Measurements from ENCODE around the gene RNF26.

Gene RNF26

DNA sequence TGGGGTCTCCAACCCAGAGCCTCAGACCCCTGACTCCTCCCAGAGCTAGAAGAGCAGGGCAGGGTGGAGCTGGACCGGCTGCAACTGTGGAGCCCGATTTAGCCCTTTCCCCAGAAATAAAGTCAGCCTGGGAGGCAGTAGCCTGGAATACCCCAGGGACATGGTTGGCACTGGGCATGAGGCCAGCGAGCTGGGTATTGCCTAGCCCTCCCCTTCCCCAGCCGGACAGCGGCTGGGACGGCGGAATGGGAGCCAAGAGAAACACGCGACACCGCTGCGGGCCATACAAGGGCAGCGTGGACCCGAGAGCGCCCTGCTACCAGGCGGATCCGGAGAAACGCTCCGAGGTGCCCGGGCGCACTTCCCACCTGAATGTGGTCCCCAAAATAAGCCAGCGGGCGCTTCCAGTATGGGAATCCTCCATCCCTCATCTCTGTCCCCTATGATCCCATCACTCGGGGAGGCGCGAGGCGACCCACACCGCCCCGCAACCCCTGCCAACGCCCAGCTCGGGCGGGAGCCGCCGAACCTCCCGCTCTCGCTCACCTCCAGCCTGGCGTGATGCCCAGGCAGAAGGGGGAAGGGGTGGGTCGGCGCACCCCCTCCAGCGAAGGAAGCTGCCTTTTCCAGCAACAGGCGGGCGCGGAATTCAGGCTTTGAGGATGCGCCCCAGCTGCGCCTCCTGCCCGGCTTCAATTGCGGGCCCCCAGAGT is 18.2 kb upstream of the RNF26 start:
- DNase-seq = no peak

DNA sequence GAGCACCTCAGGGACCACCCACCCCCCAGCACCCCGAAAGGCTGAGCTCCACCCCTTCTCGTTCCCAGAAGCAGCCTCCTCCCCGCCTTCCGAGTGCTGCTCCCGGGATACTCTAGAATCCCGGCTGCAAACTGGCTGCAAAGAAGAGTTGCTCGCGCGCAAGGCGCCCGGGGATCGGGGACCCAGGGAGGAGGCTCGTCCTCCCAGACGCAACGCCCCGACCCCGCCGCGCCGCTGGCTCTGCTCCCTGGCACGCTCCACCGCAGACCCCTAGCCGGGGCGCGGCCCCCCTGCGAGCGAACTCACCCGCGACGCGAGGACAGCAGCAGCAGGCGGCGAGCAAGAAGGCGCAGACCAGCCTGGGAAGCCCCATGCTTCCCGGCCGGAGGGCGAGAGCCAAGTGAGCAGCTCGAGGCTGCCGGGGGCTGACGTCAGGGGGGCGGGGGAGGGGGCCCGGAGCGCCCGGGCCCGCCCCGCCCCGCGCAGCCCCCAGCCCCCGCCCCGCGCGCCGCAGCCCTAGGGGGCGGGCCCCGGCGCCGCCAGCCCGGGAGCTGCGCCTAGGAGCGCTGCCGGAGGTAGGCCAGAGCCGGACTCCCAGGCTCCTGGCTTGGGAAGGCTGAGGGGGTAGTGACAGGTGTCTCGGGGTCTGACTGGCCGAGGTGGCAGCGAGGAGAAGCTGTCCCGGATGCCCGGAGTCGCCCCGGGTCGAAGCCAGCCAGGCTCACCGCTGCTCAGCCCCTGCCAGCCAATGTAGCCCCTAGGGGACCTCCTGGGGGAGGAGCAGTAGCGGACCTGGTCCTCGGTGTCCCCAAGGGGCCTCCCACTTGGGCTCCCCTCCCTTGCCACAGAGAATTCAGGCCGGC is 17.4 kb upstream of the RNF26 start, which contains the start of gene MCAM:
MCAM (minus strand) TSS at position 402 of the 863 bp plus-strand sequence; CDS start at position 373, 29 bp downstream.
- DNase-seq = no peak

DNA sequence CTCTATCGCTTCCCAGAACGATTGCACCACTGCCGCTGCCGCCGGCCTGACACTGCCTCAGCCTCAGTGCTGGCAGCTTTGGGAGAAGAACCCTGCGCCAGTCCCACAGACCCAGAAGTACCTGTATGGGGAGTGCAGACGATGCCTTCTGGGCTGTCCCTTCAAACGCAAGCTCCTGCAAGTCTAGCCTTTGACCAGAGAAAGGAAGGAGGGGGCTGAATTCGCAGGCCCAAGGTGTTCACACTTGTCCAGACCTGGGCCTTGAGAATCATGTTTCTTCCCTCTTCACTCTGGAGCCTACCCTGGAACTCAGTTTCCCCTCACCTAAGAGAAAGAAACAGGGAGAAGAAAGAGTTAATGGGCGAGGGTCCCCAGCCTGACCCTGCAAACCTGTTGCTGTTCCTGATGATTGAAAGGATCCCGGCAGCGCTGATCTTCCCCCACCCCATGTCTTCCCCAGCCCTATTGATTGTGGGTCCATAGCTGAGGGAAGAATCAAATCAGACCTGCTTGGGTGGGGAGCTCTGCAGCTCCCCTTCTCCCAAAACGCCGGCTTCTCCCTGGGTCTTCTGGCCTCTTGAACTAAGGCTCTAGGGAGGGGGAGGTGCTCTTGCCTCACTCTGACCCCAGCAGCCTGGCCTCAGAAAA is 16.6 kb upstream of the RNF26 start:
- no peak for DNase-seq

DNA sequence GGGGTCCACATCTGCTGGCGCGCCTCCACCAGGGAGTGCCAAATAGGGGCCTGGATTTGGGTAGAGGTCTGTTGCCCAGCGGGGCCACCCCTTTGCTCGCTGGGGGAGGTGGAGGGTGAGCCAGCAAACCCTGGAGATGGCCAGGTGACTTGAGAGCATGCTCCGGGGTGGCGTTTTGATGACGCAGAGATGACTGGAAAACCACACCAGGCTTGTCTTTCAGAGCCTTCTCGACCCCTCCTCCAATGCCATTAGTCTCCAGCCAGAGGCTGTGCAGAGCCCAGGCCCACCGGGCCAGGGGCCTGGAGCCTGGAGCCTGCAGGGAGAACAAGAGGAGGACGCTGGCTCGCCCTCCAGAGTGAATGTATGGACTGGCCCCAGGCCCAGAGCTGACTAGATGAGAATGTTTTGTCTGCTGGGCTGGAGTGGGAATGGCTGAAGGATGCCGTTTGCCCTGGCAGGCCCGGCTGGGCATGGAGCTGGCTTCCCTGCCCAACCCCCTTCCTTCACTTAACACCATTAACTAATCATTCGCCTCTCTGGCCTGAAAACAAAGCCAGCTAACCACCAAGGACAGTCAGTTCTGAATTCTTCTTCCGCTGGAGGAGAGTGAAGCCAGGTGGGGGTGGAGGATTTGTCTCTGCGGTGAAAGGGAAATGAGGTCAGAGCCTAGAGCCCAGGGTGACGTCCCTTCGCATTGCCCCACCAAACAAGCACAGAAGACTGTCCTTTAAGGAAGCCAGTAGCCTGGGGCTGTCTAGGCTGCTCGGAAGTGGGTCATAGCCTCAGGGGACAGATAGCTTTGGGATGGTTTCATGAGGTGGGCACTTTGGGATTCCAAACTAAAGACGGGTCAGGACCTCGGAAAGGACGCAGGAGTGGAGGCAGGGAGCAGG is 15.8 kb upstream of the RNF26 start:
- no peak for DNase-seq

DNA sequence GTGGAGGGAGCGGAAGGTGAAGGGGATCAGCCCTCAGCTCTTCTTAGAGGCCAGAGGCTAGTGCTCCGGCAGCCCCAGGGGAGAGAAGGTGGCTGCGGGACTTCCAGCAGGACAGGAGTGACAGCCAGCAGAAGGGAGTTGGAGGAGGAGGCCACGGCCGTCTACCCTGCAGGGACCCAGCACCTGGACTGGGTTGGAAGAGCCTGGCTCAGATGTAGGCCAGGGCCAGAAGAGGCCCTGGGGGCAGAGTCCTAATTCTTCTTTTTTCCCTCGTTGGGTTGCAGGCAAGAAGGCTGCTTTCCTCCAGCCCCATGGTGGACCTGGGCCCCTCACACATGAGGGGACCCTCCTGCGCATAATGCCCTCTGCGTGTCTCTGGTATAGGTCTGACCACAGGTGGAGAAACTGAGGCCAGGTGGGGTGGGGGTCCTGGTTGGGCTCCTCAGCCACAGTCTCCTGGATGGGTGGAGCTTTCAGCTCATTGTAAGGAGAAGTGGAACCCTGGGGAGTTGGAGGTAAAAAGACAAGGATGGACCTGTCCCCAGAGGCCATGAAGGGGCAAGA is 15.1 kb upstream of the RNF26 start:
- DNase-seq = no peak

DNA sequence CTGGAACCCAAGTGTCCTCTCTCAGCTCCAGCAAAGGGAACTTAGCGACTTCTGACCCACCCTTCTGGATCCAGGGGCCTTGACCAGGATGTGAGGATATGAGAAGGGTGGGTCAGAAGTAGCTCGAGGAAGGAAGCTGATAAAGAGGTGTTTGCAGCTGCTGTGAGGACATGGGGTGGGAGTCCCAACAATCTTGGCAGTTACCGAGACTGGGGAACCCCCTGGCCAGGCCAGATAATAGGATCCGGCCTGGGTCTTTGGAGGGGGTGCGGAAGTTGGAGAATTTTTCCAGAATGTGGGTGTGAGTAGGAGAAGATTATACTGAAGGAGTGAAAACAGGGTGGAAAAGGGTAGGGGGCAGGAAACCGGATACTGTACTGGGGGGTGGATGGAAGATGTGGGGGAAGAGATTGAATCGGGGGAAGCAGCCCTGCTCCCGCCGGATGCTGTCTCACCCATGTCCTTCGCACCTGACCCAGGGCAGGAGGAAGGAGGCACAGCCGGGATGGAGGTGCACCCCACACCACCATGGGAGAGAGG is 14.6 kb upstream of the RNF26 start:
- no peak for DNase-seq

DNA sequence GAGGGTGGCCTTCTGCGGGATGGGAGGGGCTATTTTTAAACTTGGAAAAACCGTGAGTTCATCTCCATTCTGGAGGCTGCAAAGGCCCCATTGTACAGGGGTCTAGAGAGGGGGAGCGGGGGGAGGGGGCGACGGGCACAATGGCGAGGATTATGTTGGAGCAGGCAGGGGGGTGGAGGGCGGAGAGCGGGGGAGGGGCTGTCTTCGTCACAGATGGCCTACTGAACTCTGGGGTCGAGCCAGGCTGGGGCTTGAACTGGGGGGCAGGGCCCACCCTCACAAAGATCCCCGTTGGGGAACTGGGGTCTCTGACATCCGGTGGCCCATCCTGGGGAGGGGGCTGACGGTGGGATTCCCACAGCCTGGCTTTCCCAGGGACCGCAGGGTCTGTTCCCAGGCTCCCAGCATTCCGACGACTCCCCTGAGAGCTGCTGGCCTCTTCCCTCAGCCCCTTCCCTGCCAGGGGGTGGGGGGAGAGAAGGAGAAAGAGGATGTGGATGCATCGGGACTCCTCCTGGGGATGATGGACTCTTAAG is 14.0 kb upstream of the RNF26 start:
- no peak for DNase-seq

DNA sequence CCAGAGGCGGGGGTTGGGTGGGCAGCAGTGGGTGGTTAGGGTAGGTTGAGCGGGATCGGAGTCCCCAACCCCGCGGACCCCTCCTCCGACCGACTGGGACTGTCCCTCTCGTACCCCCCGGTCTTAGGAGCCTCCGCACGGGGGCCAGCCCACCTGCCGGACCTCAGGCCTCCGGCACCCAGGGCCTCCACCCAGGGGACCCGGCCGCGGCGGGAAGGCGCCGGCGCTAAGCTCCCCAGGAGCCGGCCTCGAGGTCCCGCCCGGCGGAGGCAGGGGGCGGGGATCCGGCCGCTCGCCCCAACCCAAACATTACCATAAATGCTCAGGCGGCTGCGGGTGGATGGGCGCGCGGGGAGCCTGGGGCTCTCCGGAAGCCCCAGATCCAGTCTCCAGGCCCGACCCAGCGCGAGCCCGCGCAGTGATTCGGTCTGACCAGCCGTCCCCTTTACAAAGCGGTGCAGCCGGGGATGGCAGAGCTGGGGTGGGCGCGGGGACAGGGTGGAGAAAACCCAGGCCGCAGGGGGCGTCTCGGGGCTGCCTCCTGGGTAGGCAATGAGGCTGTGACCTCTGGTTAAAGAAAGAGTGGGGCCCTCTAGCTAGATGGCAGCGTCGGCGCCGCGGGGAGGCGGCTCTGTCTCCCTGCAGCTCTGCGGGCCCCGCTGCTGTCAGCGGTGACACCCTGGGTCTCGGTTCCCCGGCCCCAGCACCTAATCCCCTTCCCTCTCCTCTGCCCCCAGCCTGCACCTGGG is 13.4 kb upstream of the RNF26 start:
- peak; percentile 45 for DNase-seq

DNA sequence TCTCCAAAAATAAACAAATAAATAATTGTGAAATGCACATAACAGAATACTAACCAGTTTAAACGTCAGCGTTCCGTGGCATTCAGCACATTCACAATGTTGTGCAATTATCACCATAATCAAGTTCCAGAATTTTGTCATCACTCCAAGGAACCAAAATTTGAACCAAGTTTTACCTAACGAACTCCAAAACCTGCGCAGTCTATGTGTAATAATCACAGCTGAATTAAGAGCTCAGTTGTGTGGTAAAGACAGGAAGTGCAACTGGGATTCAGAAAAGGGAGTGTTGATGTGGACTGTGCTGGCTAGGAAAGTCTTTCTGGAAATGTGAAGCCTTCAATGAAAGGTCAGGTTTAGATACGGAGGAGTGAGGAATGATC is 12.0 kb upstream of the RNF26 start:
- no peak for DNase-seq

DNA sequence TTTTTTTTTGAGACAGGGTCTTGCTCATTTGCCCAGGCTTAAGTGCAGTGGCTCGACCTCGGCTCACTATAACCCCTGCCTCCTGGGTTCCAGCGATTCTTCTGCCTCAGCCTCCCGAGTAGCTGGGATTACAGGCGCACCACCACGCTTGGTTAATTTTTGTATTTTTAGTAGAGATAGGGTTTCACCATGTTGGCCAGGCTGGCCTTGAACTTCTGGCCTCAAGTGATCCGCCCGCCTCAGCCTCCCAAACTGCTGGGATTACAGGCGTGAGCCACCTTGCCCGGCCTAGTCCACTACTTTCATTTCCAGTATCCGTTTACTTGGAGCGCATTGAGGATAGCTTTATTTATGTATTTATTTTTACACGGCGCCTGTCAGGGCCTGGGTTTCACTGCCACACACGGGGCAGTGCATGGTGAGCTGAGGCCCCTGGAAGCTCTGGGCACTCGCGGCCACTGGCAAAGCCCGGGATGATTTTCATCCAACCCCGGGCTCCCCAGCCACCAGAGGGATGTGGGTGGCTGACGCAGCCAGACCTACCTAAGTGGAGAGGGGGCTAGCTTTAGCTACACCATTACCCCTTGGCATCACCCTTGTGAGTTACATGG is 11.3 kb upstream of the RNF26 start:
- DNase-seq = no peak

DNA sequence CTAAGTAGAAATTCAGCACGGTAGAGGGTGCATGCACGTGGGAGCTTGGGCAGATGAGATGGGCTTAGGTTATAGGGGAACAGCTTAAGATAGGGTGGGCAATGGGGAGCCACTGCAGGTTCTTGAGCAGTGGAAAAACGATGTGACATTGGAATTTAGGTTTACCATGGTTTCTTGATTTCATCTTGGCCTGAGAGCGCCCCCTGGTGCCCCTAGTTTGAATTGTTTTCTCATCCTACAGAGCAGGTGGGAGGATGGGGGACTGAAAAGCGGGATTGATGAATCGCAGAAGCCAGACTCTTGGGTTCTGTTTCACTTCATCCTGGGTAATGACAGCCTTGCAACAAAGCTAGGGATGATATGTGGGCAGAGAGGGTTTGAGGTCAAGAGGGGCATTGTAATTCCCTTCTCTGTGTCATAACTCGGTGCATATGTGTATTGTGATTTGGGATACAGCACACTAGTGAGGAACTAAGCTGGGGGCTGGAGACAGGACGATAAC is 10.7 kb upstream of the RNF26 start:
- peak; percentile 81 for DNase-seq

DNA sequence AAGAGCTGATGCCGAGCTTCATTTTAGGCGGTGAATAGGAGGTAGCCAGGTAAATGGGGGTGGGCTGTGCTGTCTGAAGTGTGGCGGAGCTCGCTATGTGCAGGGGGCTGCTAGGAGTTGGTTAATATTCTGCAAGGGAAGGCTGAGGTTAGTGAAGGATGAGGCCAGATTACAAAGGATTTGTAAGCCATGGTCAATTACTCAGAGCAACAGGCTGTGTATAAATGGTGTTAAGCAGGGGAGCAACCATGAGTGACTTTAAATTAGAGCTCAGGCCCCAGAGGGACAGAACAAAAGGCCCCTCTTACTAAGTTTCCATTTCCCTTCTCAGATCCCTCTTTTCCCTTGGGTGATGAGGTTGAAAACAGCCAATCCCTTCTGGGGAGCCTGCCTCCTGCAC is 10.1 kb upstream of the RNF26 start:
- no peak for DNase-seq

DNA sequence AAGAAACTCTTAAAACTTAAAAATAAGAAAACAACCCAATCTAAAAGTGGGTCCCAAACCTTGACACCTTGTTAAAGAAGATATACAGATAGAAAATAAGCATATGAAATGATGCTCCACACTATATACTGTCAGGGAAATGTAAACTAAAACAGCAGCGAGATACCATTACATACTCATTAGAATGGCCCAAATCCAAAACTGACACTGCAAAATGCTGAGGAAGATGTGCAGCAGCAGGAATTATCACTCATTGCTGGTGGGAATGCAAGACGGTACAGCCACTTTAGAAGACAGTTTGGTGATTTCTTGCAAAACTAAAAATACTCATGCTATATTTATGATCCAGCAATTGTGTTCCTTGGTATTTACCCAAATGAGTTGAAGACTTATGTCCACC is 5.0 kb upstream of the RNF26 start:
- DNase-seq = no peak

DNA sequence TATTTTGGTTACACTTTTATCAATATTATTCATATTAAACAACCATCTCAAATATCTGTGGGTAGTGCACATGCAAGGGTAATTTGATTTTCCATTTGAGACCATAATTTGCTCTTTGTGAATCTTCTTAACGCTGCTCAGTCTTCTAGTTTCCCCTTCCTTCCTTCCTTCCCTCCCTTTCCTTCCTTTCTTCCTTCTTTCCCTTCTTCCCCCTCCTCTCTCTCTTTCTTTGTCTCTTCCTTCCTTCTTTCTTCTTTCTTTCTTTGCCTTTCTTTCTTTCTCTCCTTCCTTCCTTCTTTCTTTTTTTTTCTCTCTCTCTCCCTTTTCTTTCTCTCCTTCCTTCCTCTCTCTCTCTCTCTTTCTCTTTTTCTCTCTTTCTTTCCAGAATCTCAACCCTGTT is 4.1 kb upstream of the RNF26 start:
- no peak for DNase-seq

DNA sequence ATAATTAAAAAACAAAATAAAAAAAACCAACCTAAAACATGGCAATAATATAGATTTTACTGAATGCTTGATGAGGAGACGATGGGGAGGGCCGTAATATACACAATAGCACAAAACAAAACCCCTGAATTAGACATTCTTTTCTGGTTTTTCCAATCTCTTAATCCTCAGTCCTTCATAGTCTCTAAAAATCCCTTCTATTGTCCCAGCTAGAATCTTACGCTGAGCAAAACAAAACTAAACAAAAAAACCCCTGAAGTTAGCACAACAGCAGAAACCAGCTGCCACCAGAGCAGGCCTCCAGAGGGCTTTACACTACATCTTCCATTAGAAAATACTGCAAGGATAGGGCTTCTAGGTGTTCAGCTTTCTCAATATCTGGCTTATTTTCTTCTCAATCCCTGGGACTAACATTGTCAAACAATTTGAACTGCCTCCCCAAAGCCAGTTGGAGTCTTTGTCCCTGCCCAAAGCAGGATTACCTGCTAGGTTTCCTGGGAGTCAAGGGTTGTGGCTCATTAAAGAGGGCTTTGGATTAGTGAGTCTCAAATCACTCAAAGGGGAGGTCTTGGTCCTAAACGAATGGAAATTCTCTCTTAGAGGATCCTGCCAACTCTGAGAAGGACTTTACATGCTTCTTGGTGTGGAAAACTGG is 2.1 kb upstream of the RNF26 start:
- no peak for DNase-seq

DNA sequence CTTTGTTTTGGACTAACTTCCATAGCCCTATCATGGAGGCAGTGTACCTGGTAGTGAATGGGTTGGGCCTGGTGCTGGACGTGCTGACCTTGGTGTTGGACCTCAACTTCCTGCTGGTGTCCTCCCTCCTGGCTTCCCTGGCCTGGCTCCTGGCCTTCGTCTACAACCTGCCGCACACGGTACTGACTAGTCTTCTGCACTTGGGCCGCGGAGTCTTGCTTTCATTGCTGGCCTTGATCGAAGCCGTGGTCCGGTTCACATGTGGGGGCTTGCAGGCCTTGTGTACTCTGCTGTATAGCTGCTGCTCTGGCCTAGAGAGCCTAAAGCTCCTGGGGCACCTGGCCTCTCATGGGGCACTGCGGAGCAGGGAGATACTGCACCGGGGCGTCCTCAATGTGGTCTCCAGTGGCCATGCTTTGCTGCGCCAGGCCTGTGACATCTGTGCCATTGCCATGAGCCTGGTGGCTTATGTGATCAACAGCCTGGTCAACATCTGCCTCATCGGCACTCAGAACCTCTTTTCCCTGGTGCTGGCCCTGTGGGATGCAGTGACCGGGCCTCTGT is 846 bp downstream of the RNF26 start:
- DNase-seq = no peak

DNA sequence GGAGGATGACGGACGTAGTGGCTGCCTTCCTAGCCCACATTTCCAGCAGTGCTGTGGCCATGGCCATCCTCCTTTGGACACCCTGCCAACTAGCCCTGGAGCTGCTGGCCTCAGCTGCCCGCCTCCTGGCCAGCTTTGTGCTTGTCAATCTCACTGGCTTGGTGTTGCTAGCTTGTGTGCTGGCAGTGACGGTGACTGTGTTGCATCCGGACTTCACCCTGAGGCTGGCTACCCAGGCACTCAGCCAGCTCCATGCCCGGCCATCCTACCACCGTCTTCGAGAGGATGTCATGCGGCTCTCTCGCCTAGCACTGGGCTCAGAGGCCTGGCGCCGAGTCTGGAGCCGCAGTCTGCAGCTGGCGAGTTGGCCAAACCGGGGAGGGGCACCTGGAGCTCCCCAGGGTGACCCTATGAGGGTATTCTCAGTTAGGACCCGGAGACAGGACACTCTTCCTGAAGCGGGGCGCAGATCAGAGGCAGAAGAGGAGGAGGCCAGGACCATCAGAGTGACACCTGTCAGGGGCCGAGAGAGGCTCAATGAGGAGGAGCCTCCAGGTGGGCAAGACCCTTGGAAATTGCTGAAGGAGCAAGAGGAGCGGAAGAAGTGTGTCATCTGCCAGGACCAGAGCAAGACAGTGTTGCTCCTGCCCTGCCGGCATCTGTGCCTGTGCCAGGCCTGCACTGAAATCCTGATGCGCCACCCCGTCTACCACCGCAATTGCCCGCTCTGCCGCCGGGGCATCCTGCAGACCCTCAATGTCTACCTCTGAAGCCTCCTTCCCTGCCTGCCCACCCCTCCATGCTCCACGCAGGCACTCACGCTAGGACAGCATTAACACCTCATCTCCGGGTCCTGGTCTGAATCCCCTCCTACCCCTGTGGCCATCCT is 1.6 kb downstream of the RNF26 start:
- DNase-seq = no peak

DNA sequence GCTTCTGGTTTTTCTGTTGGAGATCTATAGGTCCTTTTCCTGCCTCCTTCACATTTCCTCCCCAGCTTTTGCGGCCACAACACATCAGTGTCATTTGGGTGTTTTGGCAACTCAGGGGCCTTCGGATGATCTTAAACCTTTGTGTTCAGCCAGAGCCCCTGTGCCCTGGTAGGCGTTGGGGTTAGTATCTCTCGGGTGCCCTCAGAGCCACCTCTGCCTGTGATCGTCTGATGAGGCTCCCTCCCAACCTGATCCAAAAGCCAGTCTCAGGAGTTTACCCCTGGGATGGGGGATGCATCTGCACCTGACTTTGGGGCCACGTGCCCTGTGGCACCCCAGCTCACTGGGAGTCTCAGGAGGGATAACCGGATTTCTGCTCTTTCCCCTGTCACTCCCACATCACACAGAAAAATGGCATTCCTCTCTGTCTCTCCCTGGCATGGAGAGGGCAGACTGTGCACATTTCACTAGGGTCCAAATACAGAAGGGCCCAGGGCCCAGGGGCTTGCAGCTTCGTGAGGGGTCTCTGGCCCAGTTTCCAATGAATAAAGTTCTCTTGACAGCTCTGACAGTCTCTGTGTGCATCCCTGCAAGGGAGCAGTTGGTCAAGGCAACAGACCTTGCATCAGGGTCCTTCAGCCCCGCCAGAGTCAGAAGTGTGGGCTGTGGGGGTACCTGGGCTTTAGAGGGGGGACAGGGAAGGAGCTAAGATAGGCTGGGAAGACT is 2.6 kb downstream of the RNF26 start:
- DNase-seq = no peak

Data from activated gamma-delta T cell treated with Interleukin-2 at 50 U/mL for 16 hours (primary cell).